NCI-H524 treated with DMSO at 0.1 percent for 48 hours (cell line): ENCODE data around the gene PMVK.

Source experiments
- DNase-seq: peaks from one replicate; lab custom pipeline; 2025; lab: John Stamatoyannopoulos, UW

The PMVK gene

GRCh38 chr1:154966111-154966510 lies 29.6 kb upstream of the PMVK start:
- DNase-seq: no peak

GRCh38 chr1:154964359-154964758 lies 27.8 kb upstream of the PMVK start:
- DNase-seq: no peak

GRCh38 chr1:154963643-154964042 lies 27.1 kb upstream of the PMVK start:
- DNase-seq: no peak

- no peak for DNase-seq
Measured at GRCh38 chr1:154962795-154963330, 26.3 kb upstream of the PMVK start.

- no peak for DNase-seq
Measured at GRCh38 chr1:154962156-154962749, 25.7 kb upstream of the PMVK start.

GRCh38 chr1:154961207-154962155 lies 25.0 kb upstream of the PMVK start, which contains the start of gene PYGO2:
TSS of gene PYGO2 (minus strand) at chr1:154961782. CDS start at chr1:154961576, 206 bp downstream.
- DNase-seq: no peak

- no peak for DNase-seq
Measured at GRCh38 chr1:154960446-154961136, 24.1 kb upstream of the PMVK start.

GRCh38 chr1:154959426-154959780 lies 22.9 kb upstream of the PMVK start:
- no peak for DNase-seq

- no peak for DNase-seq
Measured at GRCh38 chr1:154958681-154959425, 22.3 kb upstream of the PMVK start.

- DNase-seq: no peak
Measured at GRCh38 chr1:154958036-154958435, 21.5 kb upstream of the PMVK start.

GRCh38 chr1:154957091-154957657 lies 20.7 kb upstream of the PMVK start:
- DNase-seq: no peak

GRCh38 chr1:154956544-154956941 lies 20.0 kb upstream of the PMVK start:
- no peak for DNase-seq

- peak; percentile 70 for DNase-seq
Measured at GRCh38 chr1:154955718-154956543, 19.4 kb upstream of the PMVK start, which contains the start of gene PBXIP1. TSS of gene PBXIP1 (minus strand) at chr1:154956099. CDS start at chr1:154953721, 2,378 bp downstream.

GRCh38 chr1:154955039-154955717 lies 18.7 kb upstream of the PMVK start:
- DNase-seq: peak; percentile 44

GRCh38 chr1:154954541-154954940 lies 18.0 kb upstream of the PMVK start:
- DNase-seq: no peak

- DNase-seq: no peak
Measured at GRCh38 chr1:154953611-154954038, 17.1 kb upstream of the PMVK start.

- DNase-seq: no peak
Measured at GRCh38 chr1:154952664-154953063, 16.1 kb upstream of the PMVK start.

- DNase-seq: no peak
Measured at GRCh38 chr1:154951901-154952657, 15.6 kb upstream of the PMVK start.

GRCh38 chr1:154948079-154948478 lies 11.6 kb upstream of the PMVK start:
- DNase-seq: no peak
